Activated CD8-positive, alpha-beta memory T cell treated with anti-CD3 and anti-CD28 coated beads, Interleukin-2, amount 50 U/mL, for 1 hour (primary cell): ENCODE measurements around the gene CLEC2L.

Experiments used
- DNase-seq: peaks from one replicate; pipeline ENCODE4 v3.0.0-alpha.2; 2020; ENCODE audit errors: extremely low read depth

Gene CLEC2L

DNA sequence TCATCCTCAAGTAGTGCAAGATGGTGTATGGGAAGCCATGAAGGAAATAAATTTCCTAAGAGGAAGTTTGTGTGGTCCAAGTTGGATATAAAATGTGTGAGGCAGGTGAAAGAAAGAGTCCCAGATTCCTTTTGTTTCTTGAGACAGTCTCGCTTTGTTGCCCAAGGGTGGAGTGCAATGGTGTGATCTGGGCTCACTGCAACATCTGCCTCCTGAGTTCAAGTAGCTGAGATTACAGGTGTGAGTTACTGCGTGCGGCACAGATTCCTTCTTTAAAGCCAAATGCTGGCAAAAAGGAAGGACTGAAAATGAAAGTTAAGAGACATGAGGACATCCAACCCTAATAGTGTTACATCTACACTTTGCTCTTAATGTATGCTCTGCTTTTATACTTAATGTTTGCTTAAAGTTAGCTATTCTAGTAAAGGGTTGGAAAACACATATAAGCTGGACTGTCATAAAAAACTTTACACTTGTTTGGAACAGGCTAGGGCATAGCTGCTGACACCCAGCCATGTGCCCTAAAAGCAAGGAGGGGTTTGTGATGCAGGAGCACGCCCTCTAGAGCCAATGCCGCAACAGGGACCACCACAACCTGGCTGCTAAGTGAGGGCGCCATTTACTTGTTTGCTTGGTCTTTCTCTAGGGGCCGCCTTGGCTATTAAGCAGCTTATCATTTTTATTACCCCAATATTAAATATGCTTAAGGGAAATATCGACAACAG, 34.5 kb downstream of the CLEC2L start:
- no peak for DNase-seq

DNA sequence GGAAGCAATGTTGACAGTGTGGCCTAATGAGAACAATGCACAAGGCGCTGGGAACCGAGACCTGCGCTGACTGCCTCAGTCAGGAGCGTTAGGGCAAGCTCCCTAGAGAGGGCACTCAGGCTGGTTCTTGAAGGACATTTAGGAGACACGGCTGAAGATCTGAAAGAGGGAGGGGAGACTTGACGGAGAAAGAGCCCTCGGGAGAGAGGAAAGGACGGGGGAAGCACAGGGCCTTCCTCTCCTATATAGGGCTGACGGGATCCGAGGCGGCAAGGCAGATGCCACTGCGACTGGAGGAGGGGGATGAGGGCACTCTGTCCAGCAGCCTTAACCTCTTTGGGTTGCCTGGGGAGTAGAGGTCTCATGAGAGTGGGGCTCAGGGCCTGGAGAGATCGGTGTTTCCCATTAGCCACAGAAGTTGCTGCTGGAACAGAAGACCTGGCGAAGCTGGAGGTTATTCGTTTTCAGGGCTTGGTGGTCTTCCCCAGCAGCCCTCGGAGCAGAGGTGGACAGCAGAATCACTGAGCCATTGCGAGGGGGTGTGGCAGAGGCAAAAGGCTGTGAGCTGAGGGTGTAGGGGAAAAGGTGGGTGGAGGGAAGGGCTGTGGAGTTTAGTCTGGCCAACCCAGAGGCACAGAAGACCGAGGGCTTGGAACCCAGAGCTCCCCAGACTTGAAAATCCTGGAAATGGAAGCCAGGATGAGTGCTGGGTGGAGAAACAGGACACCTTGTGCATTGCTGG, 36.0 kb downstream of the CLEC2L start:
- no peak for DNase-seq

DNA sequence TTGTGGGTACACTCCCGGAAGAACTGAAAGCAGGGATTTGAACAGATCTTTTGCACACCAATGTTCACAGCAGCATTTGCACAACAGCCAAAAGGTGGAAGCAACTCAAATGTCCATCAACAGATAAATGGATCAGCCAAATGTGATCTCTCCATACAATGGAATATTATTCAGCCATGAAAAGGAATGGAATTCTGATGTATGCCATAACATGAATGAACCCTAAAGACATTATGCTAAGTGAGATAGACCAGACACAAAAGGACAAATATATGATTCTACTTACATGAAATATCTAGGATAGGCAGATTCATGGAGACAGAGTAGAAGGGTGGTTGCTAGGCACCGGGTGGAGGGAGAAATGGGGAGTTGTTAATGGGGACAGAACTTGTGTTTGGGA, 36.7 kb downstream of the CLEC2L start:
- DNase-seq: no peak

DNA sequence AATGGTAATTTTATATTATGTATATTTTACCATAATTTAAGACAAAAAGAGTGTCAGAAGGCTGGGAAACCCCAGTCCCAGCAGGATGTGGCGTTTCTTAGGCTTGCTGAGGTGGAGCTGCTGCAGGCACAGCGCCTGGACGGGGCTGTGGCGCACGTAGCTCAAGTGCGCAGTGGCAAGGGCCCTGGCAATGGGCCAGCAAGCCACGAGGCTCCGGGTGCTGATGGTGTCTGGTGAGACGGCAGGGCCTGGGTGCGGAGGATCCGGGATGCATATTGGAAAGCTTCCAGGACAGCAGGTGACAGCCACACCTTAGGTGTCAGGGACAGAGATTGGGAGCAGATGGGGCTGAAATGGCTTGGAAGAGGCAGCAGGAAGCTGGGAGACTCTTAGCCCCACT, 37.2 kb downstream of the CLEC2L start:
- DNase-seq: no peak

DNA sequence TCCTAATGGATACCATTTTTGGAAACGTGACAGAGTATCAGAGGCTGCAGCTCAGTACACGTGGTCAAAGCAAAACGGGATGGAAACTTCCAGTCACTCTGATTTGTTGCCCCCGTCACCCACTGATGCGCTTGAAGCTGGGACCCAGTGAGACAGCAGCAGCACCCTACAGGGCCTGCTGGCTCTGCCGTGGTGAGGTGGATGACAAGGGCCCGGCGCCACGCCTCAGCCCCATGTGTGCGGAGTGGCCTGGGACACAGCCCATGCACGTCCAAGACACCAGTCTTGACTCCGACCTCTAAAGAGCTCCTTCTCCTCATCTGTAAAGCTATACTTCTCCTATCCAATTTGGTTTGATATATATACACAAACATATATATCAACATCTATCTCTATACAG, 39.0 kb downstream of the CLEC2L start:
- no peak for DNase-seq

DNA sequence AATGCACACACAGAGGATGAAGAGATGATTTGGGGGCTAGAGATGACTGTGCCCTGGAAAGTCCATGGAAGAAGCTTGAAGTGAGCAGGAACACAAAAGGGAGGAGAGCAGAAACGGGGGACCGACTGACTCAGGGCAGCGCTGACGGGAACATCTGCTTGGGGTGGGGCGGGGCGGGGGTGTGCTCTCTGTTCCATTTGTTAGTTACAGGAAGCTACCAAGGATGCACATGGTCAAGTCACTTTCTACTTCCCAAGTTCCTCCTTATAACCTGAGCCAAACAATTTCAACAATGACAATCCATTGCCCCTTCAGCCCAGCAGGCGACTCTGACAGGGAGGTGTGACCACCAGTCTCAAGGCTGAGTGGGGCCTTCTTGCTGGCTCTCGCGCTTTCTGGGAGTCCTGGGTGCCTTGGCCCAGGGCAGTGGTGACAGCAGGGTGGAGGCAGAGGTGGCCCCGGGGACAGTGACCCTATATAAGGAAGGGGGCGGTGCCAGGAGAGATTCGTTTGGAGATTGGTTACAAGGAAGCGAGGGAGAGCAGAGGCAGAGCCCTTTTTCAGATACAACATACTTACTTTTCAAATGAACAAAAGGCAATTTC, 39.6 kb downstream of the CLEC2L start:
- DNase-seq: no peak

DNA sequence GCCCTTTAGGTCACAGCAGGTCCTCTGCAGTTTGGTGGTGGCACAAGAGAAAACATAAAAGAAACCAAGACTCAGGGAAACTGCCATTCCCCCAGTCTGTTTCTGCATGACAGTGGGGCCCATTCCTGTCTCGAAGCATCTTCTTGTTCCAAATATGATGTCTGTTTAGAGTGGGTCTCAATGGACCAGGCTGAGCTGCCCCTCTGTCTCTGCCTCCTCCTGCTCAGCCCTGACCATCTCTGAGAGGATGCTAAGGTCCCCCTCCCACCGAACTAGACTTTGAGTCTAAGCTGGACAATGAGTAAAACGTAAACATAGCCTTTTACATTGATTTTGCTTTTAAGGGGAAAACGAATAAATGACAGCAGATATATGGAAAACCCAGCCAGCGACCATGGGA, 40.4 kb downstream of the CLEC2L start:
- no peak for DNase-seq

DNA sequence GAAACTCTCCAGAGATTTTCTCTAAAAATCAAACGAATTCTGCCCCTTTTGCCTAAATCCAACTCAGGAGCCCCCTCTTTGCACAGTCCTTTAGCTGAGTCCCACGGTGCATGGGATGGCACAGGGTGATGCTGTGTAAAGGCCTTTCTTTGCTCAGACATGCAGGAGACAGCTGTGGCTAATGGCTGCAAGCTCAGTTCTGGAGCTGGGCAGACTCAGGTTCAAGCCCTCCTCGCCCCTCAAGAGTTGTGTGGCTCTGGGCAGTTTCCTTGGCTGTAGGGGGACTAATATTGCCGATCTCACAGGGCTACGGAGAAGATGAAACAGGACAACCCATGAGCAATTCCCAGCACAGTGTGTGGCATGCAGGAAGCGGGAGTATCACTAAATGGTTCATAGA, 42.6 kb downstream of the CLEC2L start:
- DNase-seq: no peak

DNA sequence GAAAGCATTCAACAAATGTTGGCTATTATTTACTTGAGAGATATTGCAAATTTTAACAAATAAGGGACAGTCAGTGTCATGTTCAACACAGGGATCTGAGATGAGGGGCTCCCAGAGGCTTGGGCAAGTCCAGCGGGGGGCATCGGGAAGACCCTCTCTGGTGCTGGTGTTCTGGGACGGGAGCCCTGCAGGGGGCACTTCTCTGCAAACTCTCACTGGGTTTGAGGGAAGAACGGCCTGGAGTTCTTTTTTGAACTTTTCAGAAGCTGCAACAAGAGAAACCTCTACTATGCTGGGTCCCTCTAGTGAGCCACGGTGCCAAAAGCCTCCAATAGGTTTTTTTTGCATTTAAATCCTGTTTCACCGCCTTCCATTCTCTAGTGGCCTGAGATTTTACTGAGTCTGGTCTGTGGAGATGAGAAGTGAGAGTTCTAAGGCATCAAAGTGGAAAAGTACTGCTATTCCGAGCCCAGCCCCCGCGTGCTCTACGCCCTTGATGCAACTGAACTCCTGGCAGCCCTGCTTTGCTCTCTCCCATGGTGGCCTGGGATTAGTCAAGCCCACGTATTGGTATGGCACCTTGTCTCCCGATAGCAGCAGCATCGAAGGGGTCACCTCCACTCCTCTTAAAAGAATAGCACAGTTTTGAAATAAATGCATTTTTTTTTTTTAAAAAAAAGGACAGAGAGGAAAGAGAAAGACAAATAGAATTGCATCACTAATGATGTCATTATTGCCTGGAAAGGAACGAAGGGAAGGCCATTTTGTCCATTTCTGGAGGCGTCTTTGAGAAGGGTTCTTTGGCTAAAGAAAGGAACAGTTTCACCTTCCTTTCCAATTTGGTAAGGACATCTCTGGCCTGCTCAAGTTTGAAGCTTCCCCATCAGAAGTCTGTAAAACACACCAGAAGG, 43.5 kb downstream of the CLEC2L start:
- DNase-seq: no peak

DNA sequence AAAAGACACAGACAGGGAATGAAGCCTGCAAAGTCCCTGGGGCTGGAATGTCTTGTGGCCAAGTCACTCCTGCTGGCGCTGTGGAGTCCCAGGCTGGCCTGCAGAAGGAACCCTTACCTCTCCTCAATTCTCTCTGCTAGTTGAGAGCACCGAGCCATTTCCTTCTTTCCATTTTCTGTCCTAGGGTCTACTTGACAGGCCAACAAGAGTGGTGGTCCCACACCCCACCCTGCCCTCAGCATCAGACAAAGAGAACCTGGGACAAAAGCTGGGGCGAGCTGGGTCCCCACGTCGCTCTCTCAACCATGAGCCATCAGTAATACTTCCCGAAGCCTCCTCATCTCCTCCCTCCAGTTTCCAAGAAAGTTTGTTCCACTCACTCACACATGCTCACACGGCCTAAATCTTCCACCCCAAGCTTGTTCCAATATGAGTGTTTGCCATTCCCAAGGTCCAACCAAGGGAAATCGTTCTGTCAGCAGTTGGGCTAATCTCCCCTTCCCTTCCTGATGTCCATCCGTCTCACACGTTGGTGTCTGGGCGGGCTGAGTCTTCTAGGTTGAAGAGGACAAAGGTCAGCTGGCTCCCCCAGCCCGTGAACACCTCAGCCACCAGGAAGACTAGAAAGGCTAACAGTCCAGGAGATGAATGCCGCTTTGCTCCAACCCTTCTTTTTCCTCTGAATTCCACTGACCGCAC, 44.3 kb downstream of the CLEC2L start:
- no peak for DNase-seq

DNA sequence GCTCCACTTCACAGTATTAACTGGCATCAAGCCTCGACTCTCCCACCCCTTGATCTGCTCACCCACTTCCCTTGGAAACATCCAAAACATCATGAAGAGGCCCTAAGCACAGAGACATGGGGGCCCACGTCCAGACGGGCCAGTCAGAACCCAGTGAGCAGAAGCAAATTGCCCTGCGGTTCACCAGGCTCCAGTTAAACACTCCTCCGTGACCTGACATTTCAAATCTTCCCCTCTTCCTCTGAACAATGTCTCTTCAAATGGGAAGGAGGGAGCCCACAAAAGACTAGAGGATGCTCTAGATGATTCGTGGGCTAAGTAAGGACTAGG, 44.8 kb downstream of the CLEC2L start:
- no peak for DNase-seq

DNA sequence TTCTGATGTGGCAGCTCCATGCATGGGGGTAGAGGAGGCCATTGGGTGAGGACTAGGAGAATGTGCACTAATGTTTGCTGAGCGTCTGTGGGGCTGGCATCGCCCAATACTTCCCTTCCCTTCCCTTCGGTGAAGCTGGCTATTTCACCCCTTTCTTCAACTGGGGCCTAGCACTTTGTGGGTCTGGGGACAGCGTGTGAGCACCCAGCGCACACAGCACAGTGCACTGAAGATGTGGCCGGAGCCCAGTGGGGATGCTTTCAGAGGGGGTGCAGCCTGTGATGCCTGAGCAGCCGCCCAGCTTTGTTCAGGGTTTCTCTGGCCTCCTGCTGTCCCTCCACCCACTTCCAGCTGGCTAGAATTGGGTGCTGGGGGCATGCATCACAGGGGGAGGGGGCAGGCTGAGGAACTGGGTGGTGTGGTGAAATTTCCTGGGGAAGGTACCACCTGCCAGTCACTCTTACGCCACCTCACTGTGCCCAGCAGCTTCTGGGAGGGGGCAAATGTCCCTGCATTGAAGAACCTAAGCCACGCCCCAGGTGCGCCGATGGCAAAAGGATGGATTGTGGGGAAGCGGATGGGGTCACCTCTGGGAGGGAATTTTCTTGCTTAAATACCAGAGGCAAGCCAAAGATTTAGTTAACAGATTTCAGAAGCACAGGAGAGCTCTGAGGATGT, 45.5 kb downstream of the CLEC2L start:
- no peak for DNase-seq

DNA sequence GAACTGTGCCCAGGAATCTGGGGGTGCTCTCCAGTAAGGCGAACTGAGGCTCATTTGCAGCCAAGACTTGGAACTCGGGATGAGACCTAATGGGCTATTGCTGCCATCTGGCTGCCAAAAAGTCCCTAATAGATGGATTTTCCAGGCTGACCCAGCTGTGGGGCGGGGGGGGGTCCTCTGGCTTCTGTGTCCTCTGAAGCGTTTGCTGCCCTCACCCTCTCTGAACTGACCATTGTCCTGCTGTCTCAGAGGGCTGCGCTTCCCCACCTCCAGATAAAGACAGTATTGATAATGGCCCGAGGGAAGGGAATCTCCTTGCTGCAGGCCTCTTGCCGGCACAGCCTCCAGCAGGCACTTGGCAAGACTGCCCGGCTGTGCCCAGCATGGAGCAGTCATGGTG, 46.6 kb downstream of the CLEC2L start:
- no peak for DNase-seq

DNA sequence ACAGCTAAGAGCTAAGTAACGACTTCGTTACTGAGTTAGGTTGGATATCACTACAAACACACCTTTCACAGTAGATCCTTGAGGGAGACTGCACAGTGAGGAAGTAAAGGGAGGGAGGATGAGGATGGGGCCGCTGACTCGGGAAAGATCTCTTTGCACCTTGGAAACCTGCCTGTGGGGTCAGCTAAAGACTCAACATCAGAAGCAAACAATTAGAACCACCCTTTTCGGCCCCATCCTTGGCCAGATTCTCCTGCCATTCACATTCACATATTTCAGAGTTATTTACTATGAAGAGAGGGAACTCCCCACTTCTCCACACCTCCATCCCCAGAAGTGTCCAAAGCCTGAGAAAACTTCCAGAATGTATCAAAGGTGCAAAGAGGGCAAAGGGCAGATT, 47.1 kb downstream of the CLEC2L start:
- no peak for DNase-seq

DNA sequence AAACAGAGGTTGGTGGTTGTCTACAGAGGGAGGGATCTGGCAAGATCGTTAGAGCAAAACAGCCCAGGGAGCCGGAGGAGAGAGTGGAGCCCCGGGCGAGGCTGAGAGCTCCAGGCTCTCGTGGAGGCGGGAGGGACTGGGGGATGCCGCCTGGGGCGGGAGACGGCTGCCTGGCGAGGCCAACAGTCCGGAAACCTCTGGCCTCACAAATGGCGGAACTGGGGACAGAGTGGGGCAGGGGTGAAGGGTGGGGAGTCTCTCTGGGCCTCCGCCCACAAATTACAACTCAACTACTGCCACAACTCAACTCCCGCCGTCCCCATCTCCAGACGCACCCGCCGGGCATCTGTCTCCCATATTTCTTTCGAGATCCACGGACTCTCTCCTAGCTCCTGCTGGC, 47.7 kb downstream of the CLEC2L start:
- no peak for DNase-seq

DNA sequence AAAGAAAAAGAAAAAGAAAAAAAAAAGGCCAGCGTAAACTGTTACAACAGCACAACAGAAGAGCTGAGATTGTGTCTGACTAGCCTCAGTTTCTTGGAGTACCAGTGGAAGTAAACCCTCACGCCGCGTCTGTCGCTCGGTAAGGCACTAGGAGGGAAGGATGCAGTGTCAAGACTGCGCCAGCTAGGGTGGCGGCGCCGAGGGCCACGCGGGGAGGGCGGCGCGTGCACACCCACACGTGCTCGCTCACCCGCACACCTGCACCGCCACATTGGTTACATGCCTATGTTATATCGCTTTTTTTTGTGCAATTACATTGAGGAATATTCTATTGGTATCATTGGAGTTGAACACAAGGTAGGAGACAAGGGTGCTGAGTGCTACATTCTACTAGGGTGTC, 48.2 kb downstream of the CLEC2L start:
- no peak for DNase-seq

DNA sequence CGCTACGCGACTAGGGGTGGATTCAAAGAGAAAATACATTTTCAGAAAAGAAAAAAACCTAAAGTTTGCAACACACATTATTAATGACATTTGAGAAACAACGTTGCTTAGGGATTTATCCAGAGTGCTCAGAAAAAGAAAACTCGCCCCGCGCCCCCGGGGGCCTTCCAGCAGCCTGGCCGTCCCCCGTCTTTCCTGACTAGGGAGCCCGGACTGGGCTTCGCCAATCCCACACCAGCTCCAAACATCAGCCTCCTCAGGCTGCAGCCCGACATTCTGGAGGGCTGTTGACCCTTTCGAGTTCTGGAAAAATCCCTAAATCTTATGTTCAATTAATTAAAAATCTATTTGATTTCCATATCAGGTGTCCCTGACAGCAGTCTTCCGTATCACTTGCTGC, 48.6 kb downstream of the CLEC2L start:
- DNase-seq: no peak

DNA sequence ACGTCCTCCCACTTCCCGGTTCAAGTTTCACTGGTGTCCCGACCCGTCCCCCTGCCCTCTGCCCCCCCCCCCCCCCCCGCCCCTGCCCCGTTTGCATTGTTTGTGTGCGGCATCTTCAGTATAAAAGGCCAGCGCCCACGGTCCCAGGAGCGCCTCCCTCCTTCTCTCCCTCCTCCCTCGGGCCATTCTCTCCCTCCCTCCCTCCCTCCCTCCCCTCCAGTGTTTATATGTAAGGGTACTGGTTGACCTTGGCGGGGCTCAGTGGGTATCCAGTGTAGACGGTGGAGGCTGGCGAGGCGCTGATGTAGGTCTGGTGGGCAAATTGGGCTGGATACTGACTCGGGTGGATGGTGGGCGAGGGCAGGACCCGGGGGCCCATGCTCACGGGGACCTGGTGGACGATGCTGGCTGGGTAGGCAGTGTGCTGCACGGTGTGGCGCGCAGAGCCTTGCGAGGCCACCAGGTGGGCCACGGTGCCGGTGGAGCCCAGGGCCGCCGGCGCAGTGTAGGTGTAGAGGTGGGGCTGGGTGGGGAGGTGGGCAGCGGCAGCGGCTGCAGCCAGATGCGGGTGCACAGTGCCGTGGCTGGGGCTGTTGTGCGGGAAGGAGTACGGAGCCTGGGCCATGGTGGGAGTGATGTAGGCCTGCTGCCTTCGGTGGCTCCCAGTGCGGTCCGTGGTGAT, 49.4 kb downstream of the CLEC2L start:
- no peak for DNase-seq

DNA sequence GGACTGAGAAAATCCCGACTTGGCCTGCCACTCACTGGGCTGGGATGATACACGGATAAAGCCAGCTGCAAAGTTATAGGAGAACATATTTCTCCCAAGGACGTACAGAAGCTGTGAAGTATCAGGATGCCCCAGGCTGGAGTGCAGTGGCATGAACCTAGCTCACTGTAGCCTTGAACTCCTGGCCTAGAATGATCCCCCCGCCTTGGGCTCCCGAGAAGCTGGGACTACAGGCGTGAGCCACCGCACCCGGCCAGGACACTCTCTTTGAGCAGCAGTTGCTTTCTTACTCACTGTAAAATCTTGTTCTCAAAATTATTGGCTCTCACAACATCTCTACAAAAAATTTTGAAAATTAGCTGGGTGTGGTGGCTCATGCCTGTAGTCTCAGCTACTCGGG, 50.4 kb downstream of the CLEC2L start:
- DNase-seq: no peak

DNA sequence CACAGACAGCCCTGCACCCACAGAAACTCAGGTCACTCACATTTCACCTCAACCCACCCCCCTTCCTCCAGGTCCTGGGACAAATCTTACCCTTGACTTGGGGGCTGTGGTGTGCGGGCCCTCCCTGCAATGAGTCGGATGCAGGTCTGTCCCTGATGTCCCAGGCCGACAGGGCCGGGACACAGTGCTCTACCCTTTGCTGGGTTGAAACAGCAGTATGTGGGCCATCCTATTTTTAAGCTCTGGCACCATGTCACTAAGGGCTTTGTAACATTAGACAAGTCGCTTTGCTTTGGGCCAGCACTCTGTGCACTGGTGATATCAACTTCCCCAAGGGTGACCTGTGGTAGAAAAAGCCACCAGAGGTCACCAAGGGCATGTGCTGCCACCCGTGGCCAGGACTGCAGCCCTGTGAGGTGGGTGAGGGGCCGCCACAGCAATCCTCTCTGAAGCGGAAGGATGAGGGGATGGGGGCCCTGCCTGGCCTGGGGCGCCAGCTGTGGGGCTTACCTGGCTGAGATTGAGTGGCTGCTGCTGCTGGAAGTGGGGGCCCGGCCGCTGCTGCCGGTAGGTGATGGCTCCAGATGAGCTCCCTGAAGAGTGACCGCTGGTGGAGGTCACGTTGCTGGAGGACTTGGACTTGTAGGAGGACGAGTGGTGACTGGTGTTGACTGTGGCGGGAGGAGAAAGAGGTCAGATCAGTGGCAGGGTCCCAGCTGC, 51.3 kb downstream of the CLEC2L start:
- DNase-seq: no peak
